SK-N-SH (cell line): Measurements from ENCODE around the gene RAB1B. TPM values are rescaled to one million over a fixed set of nuclear protein-coding genes. Genes with fewer than 3 reads are reported as not detected.
A peak's percentile ranks its signal among the peaks of the same experiment; 100 is the strongest.

Experiments
- CHD2 ChIP-seq: fragments of 150-350 bp; IDR thresholded peaks from 2 replicates; pipeline ENCODE4 v1.6.1; 2018; ENCODE audit warnings: low read length; ENCODE audit not compliant: partially characterized antibody
- EZH2phosphoT487 ChIP-seq: fragments of 200-600 bp; sonication (generic); IDR thresholded peaks from 2 replicates; pipeline ENCODE4 v1.6.1; 2017; ENCODE audit warnings: low read depth, mixed run types, mild to moderate bottlenecking, antibody characterized with exemption, moderate library complexity, borderline replicate concordance
- FOSL2 ChIP-seq: IDR thresholded peaks from 2 replicates; pipeline ENCODE4 v1.4.0; 2012; ENCODE audit warnings: low read depth, mild to moderate bottlenecking, moderate library complexity, borderline replicate concordance
- FOXJ3 ChIP-seq: sonication (generic); formaldehyde crosslinking; IDR thresholded peaks from 2 replicates; pipeline ENCODE4 v1.5.1; 2020; ENCODE audit warnings: mild to moderate bottlenecking, missing genetic modification reagents
- FOXM1 ChIP-seq: IDR thresholded peaks from 2 replicates; pipeline ENCODE4 v1.4.0; 2012; ENCODE audit warnings: low read depth, mild to moderate bottlenecking
- MEF2A ChIP-seq: IDR thresholded peaks from 2 replicates; pipeline ENCODE4 v1.4.0; 2012; ENCODE audit warnings: low read depth, borderline replicate concordance
- MXI1 ChIP-seq: IDR thresholded peaks from 2 replicates; pipeline ENCODE4 v1.6.1; 2012; ENCODE audit warnings: mild to moderate bottlenecking, low read depth, low read length, improper control_type of control experiment
- POLR2AphosphoS5 ChIP-seq: IDR thresholded peaks from 2 replicates; pipeline ENCODE4 v1.6.1; 2012; ENCODE audit warnings: low read depth, low read length
- RAD21 ChIP-seq: IDR thresholded peaks from 2 replicates; pipeline ENCODE4 v1.6.1; 2012; ENCODE audit warnings: mild to moderate bottlenecking, low read length
- RFX5 ChIP-seq: IDR thresholded peaks from 2 replicates; pipeline ENCODE4 v1.6.1; 2012; ENCODE audit warnings: mild to moderate bottlenecking, improper control_type of control experiment, low read length
- RXRA ChIP-seq: IDR thresholded peaks from 2 replicates; pipeline ENCODE4 v1.4.0; 2012; ENCODE audit warnings: low read depth, mild to moderate bottlenecking, borderline replicate concordance
- SMC3 ChIP-seq: IDR thresholded peaks from 2 replicates; pipeline ENCODE4 v1.6.1; 2012; ENCODE audit warnings: low read depth, low read length, improper control_type of control experiment
- TEAD4 ChIP-seq: IDR thresholded peaks from 2 replicates; pipeline ENCODE4 v1.4.0; 2012; ENCODE audit warnings: mild to moderate bottlenecking, borderline replicate concordance; ENCODE audit not compliant: insufficient read depth
- polyA plus RNA-seq, 3 experiments: library from polyadenylated mRNA; depleted of rRNA; stranded (reverse); fragments of >200 nt; gene quantifications; 2 replicates each; pipeline ENCODE4 v1.2.3, GENCODE V29; 2012
- TF ChIP-seq, protein P1 (sequence below): IDR thresholded peaks from 2 replicates; pipeline ENCODE4 v1.4.0; 2012; ENCODE audit warnings: low read depth, borderline replicate concordance
- TF ChIP-seq, protein P2 (sequence below): IDR thresholded peaks from 2 replicates; pipeline ENCODE4 v1.4.0; 2012; ENCODE audit warnings: low read depth, borderline replicate concordance
- TF ChIP-seq, protein P3 (sequence below): IDR thresholded peaks from 2 replicates; pipeline ENCODE4; 2012
- TF ChIP-seq, protein P4 (sequence below): fragments of 150-350 bp; IDR thresholded peaks from 2 replicates; pipeline ENCODE4 v1.6.1; 2017; ENCODE audit warnings: antibody characterized with exemption, low read length, low read depth, borderline replicate concordance
- TF ChIP-seq, protein P5 (sequence below): IDR thresholded peaks from 2 replicates; pipeline ENCODE4 v1.4.0; 2012; ENCODE audit warnings: low read depth

RAB1B gene
- polyA plus RNA-seq, 1 of the 3 experiments (the other 2 are of a cell fraction) = 208 TPM

DNA sequence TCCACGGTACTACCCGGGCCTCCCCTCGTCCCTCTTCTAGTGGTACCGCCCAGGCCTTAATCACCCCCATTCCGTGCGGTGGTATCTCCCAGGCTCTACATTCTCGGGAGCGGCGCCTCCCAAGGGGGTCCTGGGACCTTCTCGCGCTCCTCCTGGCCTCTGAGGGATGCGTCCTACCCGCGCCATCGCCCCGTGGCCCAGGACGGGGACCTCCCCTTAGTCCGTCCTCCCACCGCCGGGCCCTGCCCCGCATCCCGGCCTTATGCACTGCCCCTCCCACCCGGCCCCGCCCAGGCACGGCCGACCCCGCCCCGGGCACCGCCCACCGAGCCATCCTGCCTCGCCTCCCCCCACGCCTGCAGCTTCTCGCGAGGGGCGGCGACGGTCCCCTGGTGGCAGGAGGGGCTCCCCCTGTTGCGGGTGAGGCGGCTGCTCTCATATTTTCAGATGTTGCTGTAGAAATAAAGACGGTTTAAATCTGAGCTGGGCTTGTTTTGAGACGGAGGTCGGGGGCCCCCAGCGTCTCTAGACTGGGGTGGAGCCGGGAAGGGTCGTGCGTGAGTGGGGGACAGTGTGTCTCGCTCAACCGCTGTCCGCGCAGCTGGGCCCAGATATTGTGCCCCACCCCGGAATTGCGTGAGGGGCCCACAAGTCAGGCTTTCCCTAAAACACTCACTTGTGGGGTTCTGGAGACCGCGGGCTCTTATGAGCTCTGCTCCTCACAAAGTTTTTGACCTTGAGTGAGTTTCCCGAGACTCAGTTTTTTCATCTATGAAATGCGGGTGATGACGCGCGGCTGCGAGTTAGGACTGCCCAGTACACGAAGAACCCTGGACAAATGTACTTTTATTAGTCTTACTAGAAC is 828 bp upstream of the RAB1B start (continued):
- TF ChIP-seq, protein P1, sequence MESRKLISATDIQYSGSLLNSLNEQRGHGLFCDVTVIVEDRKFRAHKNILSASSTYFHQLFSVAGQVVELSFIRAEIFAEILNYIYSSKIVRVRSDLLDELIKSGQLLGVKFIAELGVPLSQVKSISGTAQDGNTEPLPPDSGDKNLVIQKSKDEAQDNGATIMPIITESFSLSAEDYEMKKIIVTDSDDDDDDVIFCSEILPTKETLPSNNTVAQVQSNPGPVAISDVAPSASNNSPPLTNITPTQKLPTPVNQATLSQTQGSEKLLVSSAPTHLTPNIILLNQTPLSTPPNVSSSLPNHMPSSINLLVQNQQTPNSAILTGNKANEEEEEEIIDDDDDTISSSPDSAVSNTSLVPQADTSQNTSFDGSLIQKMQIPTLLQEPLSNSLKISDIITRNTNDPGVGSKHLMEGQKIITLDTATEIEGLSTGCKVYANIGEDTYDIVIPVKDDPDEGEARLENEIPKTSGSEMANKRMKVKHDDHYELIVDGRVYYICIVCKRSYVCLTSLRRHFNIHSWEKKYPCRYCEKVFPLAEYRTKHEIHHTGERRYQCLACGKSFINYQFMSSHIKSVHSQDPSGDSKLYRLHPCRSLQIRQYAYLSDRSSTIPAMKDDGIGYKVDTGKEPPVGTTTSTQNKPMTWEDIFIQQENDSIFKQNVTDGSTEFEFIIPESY = peak; percentile 94
- no peak for TF ChIP-seq FOXJ3 (CRISPR knock-in tag)
- TF ChIP-seq, protein P2, sequence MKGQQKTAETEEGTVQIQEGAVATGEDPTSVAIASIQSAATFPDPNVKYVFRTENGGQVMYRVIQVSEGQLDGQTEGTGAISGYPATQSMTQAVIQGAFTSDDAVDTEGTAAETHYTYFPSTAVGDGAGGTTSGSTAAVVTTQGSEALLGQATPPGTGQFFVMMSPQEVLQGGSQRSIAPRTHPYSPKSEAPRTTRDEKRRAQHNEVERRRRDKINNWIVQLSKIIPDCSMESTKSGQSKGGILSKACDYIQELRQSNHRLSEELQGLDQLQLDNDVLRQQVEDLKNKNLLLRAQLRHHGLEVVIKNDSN = no peak
- no peak for TF ChIP-seq FOSL2
- TF ChIP-seq, protein P3, sequence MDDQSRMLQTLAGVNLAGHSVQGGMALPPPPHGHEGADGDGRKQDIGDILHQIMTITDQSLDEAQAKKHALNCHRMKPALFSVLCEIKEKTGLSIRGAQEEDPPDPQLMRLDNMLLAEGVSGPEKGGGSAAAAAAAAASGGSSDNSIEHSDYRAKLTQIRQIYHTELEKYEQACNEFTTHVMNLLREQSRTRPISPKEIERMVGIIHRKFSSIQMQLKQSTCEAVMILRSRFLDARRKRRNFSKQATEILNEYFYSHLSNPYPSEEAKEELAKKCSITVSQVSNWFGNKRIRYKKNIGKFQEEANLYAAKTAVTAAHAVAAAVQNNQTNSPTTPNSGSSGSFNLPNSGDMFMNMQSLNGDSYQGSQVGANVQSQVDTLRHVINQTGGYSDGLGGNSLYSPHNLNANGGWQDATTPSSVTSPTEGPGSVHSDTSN = no peak
- peak; percentile 98 for TF ChIP-seq CHD2
- TF ChIP-seq, protein P4, sequence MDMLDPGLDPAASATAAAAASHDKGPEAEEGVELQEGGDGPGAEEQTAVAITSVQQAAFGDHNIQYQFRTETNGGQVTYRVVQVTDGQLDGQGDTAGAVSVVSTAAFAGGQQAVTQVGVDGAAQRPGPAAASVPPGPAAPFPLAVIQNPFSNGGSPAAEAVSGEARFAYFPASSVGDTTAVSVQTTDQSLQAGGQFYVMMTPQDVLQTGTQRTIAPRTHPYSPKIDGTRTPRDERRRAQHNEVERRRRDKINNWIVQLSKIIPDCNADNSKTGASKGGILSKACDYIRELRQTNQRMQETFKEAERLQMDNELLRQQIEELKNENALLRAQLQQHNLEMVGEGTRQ = no peak
- TF ChIP-seq SMC3 = no peak
- no peak for TF ChIP-seq TEAD4
- TF ChIP-seq EZH2phosphoT487 = no peak
- no peak for TF ChIP-seq RXRA
- no peak for TF ChIP-seq MEF2A
- TF ChIP-seq MXI1 = peak; percentile 30; the same call in 1 of the 2 replicates
- TF ChIP-seq RAD21 = no peak
- no peak for TF ChIP-seq RFX5
- TF ChIP-seq POLR2AphosphoS5 = peak; percentile 50; the same call in 1 of the 2 replicates
- TF ChIP-seq, protein P5, sequence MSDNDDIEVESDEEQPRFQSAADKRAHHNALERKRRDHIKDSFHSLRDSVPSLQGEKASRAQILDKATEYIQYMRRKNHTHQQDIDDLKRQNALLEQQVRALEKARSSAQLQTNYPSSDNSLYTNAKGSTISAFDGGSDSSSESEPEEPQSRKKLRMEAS = 0 out of 2 replicates have a peak, but pooled peaks have one; percentile 5
- no peak for TF ChIP-seq FOXM1
